DOHH2 (cell line): ENCODE results near the gene ROR2.

Source experiments
- H3F3A ChIP-seq: fragments of 200-600 bp; sonication (generic), shearing (Covaris generic); 2 replicates; pipeline ENCODE4 v1.6.0; 2016; ENCODE audit warnings: antibody characterized with exemption, mild to moderate bottlenecking; ENCODE audit not compliant: control insufficient read depth, insufficient read depth
- H3K27ac ChIP-seq: fragments of 200-600 bp; sonication (generic); 2 replicates; pipeline ENCODE4 v1.5.1; 2014; ENCODE audit warnings: low read depth, mild to moderate bottlenecking, low read length, moderate library complexity
- H3K27me3 ChIP-seq: fragments of 200-600 bp; sonication (generic); 2 replicates; pipeline ENCODE4 v1.6.1; 2014; ENCODE audit warnings: mild to moderate bottlenecking, low read length, mixed read lengths; ENCODE audit not compliant: control insufficient read depth
- H3K36me3 ChIP-seq: fragments of 200-600 bp; sonication (generic); 2 replicates; pipeline ENCODE4 v1.6.1; 2014; ENCODE audit warnings: mild to moderate bottlenecking, low read length, moderate library complexity, mixed read lengths; ENCODE audit not compliant: control insufficient read depth
- H3K4me1 ChIP-seq: fragments of 200-600 bp; sonication (generic); 2 replicates; pipeline ENCODE4 v1.6.1; 2014; ENCODE audit warnings: mild to moderate bottlenecking, low read length, mixed read lengths; ENCODE audit not compliant: control insufficient read depth
- H3K4me2 ChIP-seq: fragments of 200-600 bp; sonication (generic); 2 replicates; pipeline ENCODE4 v1.6.0; 2014; ENCODE audit warnings: mild to moderate bottlenecking, low read length, moderate library complexity
- H3K4me3 ChIP-seq: fragments of 200-600 bp; sonication (generic); 2 replicates; pipeline ENCODE4 v1.5.1; 2014; ENCODE audit warnings: mild to moderate bottlenecking, low read length, mixed read lengths
- H3K79me2 ChIP-seq: fragments of 200-600 bp; sonication (generic); 2 replicates; pipeline ENCODE4 v1.6.1; 2014; ENCODE audit warnings: mild to moderate bottlenecking, low read length, mixed read lengths; ENCODE audit not compliant: control insufficient read depth
- H3K9me2 ChIP-seq: fragments of 200-600 bp; sonication (generic); replicated peaks from 2 replicates; pipeline ENCODE4 v1.6.1; 2014; ENCODE audit warnings: mild to moderate bottlenecking, low read length, mixed read lengths; ENCODE audit not compliant: control insufficient read depth
- H3K9me3 ChIP-seq: fragments of 200-600 bp; sonication (generic); 2 replicates; pipeline ENCODE4 v1.6.1; 2014; ENCODE audit warnings: antibody characterized with exemption, low read length, mixed read lengths; ENCODE audit not compliant: control insufficient read depth, insufficient read depth
- H4K20me1 ChIP-seq: fragments of 200-600 bp; sonication (generic); 2 replicates; pipeline ENCODE4 v1.6.0; 2014; ENCODE audit warnings: low read depth, mild to moderate bottlenecking, antibody characterized with exemption, low read length, moderate library complexity; ENCODE audit not compliant: control insufficient read depth, insufficient read depth
- EZH2phosphoT487 ChIP-seq: fragments of 200-600 bp; sonication (generic); IDR thresholded peaks from 2 replicates; pipeline ENCODE4 v1.6.1; 2017; ENCODE audit warnings: borderline replicate concordance, mild to moderate bottlenecking, antibody characterized with exemption, low read length, moderate library complexity, mixed read lengths
- TF ChIP-seq, protein P1 (sequence below): fragments of 200-600 bp; sonication (generic); IDR thresholded peaks from one replicate; pipeline ENCODE4 v1.5.1; 2014; ENCODE audit warnings: antibody characterized with exemption, mild to moderate bottlenecking, low read depth, low read length; ENCODE audit not compliant: poor library complexity, severe bottlenecking

ROR2 gene

GRCh38 chr9:91946653-91947488 is 3.2 kb downstream of the ROR2 start:
- no peak overlapping the region for H3K27ac ChIP-seq
- H3K4me3 ChIP-seq, result no peak overlapping the region
- H3K36me3 ChIP-seq, result no peaks in the 10 kb centered on the region
- 0 out of 2 replicates have a peak, but pooled peaks cover 4% of the 10 kb centered on the region for H4K20me1 ChIP-seq
- no peaks in the 10 kb centered on the region for H3K9me3 ChIP-seq
- H3K4me1 ChIP-seq, result no peaks in the 10 kb centered on the region
- no peaks in the 10 kb centered on the region for H3F3A ChIP-seq
- H3K79me2 ChIP-seq, result no peaks in the 10 kb centered on the region
- H3K4me2 ChIP-seq, result no peak overlapping the region
- TF ChIP-seq, protein P1, sequence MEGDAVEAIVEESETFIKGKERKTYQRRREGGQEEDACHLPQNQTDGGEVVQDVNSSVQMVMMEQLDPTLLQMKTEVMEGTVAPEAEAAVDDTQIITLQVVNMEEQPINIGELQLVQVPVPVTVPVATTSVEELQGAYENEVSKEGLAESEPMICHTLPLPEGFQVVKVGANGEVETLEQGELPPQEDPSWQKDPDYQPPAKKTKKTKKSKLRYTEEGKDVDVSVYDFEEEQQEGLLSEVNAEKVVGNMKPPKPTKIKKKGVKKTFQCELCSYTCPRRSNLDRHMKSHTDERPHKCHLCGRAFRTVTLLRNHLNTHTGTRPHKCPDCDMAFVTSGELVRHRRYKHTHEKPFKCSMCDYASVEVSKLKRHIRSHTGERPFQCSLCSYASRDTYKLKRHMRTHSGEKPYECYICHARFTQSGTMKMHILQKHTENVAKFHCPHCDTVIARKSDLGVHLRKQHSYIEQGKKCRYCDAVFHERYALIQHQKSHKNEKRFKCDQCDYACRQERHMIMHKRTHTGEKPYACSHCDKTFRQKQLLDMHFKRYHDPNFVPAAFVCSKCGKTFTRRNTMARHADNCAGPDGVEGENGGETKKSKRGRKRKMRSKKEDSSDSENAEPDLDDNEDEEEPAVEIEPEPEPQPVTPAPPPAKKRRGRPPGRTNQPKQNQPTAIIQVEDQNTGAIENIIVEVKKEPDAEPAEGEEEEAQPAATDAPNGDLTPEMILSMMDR, result no peak
- no peak for TF ChIP-seq EZH2phosphoT487
- no peaks in the 10 kb centered on the region for H3K9me2 ChIP-seq
- H3K27me3 ChIP-seq, result peaks cover 30% of the 10 kb centered on the region

GRCh38 chr9:91946196-91946595 is 3.8 kb downstream of the ROR2 start:
- Histone ChIP-seq H3K79me2 (no peaks in the 10 kb centered on the region), H3K9me2 (no peaks in the 10 kb centered on the region), H3K4me3 (no peak overlapping the region), H3K27ac (no peak overlapping the region), H3K27me3 (peaks cover 30% of the 10 kb centered on the region), H3K4me2 (no peak overlapping the region), H3F3A (no peaks in the 10 kb centered on the region), H4K20me1 (0 out of 2 replicates have a peak, but pooled peaks cover 4% of the 10 kb centered on the region), H3K4me1 (no peaks in the 10 kb centered on the region), H3K36me3 (no peaks in the 10 kb centered on the region), H3K9me3 (no peaks in the 10 kb centered on the region)
- TF ChIP-seq EZH2phosphoT487, result no peak
- TF ChIP-seq, protein P1, result no peak

DNA sequence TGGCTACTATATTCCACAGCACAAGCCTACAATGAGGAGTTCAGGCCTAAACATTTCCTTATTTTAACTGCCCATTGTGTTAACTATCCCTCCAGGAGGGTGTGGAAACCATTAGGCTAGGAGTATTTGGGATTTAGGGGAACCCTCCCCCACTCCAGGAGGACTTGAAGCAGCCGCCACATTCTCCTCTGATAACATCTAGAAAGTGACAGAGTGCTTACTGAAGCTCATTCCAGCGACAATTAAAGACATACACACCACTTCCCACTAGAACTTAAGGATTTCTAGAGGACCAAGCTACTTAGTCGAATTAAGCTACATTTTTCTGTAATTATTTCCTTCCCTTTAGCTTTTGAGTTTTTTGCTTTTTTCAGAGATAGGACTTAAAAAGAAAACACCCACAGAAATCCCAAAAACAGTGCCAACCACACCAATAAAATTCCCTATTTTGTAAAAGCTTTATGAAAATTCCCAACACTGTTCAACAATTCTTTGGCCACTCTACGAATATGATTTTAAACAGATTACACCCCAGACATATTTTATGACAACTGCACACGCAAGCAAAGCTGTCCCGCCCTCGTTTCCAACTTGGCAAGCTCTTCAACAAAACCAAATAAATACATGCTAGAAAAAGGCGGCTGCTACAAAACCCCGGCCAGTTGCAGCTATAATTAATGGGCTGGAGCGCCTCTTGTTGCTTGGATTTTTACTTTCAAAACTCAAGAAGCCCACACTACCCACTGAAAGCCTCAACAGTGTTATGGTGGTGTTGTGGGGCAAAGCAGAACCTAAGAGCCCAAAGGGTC is 4.5 kb downstream of the ROR2 start:
- Histone ChIP-seq H3F3A (no peaks in the 10 kb centered on the region), H3K27ac (no peak overlapping the region), H3K36me3 (no peaks in the 10 kb centered on the region), H3K9me3 (no peaks in the 10 kb centered on the region), H4K20me1 (0 out of 2 replicates have a peak, but pooled peaks cover 4% of the 10 kb centered on the region), H3K4me3 (no peak overlapping the region), H3K27me3 (peaks cover 23% of the 10 kb centered on the region), H3K4me2 (no peak overlapping the region), H3K4me1 (no peaks in the 10 kb centered on the region), H3K79me2 (no peaks in the 10 kb centered on the region), H3K9me2 (no peaks in the 10 kb centered on the region)
- no peak for TF ChIP-seq EZH2phosphoT487
- TF ChIP-seq, protein P1, result no peak
